Gastroesophageal sphincter (tissue), 4 donors: ENCODE measurements around the gene GK. TPM values are rescaled to one million over a fixed set of nuclear protein-coding genes. Genes with fewer than 3 reads are reported as not detected.

Experiments
- ATAC-seq: fragments of 150-250 bp; one replicate; pipeline ENCODE4 v1.9.1; 2016; ENCODE audit warnings: mild to moderate bottlenecking, moderate library complexity
- H3K27ac ChIP-seq, 4 donors: fragments of 200-600 bp; sonication (generic) in 3 of 4; 1 replicate in 3 of 4; 2 replicates in 1 of 4; pipeline ENCODE4 v1.5.1; 2016 to 2019
- H3K27me3 ChIP-seq: fragments of 200-600 bp; sonication (generic); one replicate; pipeline ENCODE4 v1.5.1; 2019
- H3K36me3 ChIP-seq, 2 donors: fragments of 200-600 bp; sonication (generic); one replicate each; pipeline ENCODE4 v1.5.1; 2019; ENCODE audit warnings: control low read depth in 1 of 2
- H3K4me1 ChIP-seq, 3 donors: fragments of 200-600 bp; sonication (generic); 1 replicate in 2 of 3; 2 replicates in 1 of 3; pipeline ENCODE4 v1.5.1; 2016 to 2019; ENCODE audit warnings: control low read depth in 2 of 3
- H3K4me3 ChIP-seq, 2 donors: fragments of 200-600 bp; sonication (generic); one replicate each; pipeline ENCODE4 v1.5.1; 2019; ENCODE audit warnings: mild to moderate bottlenecking in 1 of 2, moderate library complexity in 1 of 2
- H3K9me3 ChIP-seq, 3 donors: fragments of 200-600 bp; sonication (generic); one replicate each; pipeline ENCODE4 v1.5.1; 2017 to 2019; ENCODE audit warnings: control low read depth in 2 of 3
- CTCF ChIP-seq, 4 experiments: fragments of 200-600 bp in 2 of 4; fragments of 450-650 bp in 2 of 4; sonication (generic) in 1 of 4; IDR thresholded peaks; one replicate each; pipeline ENCODE4 v1.5.1; 2017 to 2019; ENCODE audit warnings: antibody characterized with exemption in 4 of 4, mild to moderate bottlenecking in 2 of 4, moderate library complexity in 2 of 4
- EP300 ChIP-seq: sonication (generic); formaldehyde crosslinking; IDR thresholded peaks from one replicate; pipeline ENCODE4 v1.6.1; 2017; ENCODE audit warnings: antibody characterized with exemption, mild to moderate bottlenecking
- POLR2A ChIP-seq, 2 donors: fragments of 450-650 bp; IDR thresholded peaks; one replicate each; pipeline ENCODE4 v1.6.1; 2017; ENCODE audit warnings: antibody characterized with exemption in 2 of 2, mild to moderate bottlenecking in 2 of 2, moderate library complexity in 1 of 2
- POLR2AphosphoS5 ChIP-seq: sonication (generic); formaldehyde crosslinking; IDR thresholded peaks from one replicate; pipeline ENCODE4 v1.6.1; 2017; ENCODE audit warnings: antibody characterized with exemption
- WGBS, 2 donors: methylation state at CpG; one replicate each; pipeline ENCODE4 v1.1.5; 2018; ENCODE audit warnings: low coverage in 1 of 2; 5-methylcytosine and 5-hydroxymethylcytosine counted together
- total RNA-seq, 4 donors: library from RNA; depleted of rRNA; stranded (reverse); fragments of >200 nt; gene quantifications; one replicate each; pipeline ENCODE4 v1.1.0, GENCODE V29; 2016

Gene GK
- total RNA-seq: 1 to 10 TPM; 3.4 to 9.6 (median 5.6) TPM

DNA sequence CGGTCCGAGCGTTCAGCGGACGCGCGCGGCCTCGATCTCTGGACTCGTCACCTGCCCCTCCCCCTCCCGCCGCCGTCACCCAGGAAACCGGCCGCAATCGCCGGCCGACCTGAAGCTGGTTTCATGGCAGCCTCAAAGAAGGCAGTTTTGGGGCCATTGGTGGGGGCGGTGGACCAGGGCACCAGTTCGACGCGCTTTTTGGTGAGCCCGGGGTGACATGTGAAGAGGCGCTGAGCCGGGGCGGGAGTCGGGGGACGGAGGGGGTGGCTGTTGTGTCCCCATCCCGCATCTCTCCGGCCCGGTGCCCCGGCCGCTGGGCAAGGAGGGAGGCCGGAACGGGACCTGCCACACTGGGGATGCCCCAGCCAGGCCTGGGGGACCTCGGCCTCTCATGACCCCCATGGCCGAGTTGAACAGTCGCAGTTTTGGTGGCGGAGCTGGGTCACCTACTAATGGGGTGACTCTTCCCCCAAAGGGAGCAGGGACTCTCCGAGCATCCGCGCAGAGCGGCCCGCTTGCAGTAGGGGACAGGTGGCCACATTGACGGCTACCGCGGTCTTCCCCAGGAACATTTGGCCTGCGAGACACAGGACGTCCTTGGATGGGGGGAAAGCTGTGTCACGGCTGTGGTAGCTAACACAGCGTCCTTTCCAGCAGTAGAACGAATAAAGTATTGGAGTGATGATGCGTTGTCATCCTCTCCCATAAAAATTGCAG lies at the start of gene GK:
Gene GK, plus strand, starts transcription at position 9 of the 717 bp plus-strand sequence. Its CDS starts 115 bp downstream, at position 124.
- Histone ChIP-seq H3K27me3 (no peaks in the 10 kb centered on the region), H3K4me3 (peak within 1 kb of the TSS; percentile 69 to 83), H3K27ac (peak within 1 kb of the TSS; percentile 57 to 82 (median 79)), H3K9me3 (no peaks in the 10 kb centered on the region), H3K4me1 (peaks cover 0 to 20% (median 0%) of the 10 kb centered on the region in 3 donors), H3K36me3 (no peaks in the 10 kb centered on the region)
- TF ChIP-seq POLR2A (IDR thresholded peaks at IDR 0.05) (no peak), POLR2AphosphoS5 (no peak), CTCF (IDR thresholded peaks at IDR 0.05) (no peak), EP300 (no peak)
- ATAC-seq: peak; percentile 11
- no CpG with 5 or more reads among the region's 53 CpGs for WGBS, 2 donors

DNA sequence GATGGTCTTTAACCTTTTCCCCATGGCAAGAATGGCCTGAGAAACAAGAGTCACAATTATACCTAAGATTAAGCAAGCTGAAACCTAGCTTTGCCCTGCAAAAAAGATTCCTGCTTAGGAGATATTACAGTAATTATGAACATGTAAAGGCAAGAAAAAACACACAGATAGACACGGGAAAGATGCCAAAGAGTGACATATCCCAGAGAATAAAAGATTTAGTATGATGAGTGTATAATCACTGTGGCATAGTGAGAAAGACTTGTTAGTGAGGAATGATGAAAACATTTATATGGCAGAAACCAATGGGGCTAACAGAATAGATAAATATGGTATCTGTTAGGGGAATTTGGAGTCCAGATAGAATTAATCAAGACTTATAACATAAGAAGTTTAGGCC lies 46.1 kb upstream of the GK start:
- Histone ChIP-seq H3K27ac (no peak overlapping the region), H3K4me3 (no peak overlapping the region), H3K9me3 (no peaks in the 10 kb centered on the region), H3K4me1 (no peaks in the 10 kb centered on the region), H3K27me3 (no peaks in the 10 kb centered on the region), H3K36me3 (no peaks in the 10 kb centered on the region)
- TF ChIP-seq EP300 (no peak), POLR2A (IDR thresholded peaks at IDR 0.05) (no peak), POLR2AphosphoS5 (no peak), CTCF (IDR thresholded peaks at IDR 0.05) (no peak)
- WGBS, 2 donors: 14 to 44% methylated on average over 1 of the region's 1 CpG
- no peak for ATAC-seq

- WGBS, 2 donors: 67 to 73% methylated on average over 2 of the region's 2 CpGs
- no peak for ATAC-seq
- H3K27me3 ChIP-seq: no peaks in the 10 kb centered on the region
- no peaks in the 10 kb centered on the region for H3K36me3 ChIP-seq
- H3K9me3 ChIP-seq: no peaks in the 10 kb centered on the region
- TF ChIP-seq POLR2AphosphoS5: no peak
- no peak for TF ChIP-seq CTCF (IDR thresholded peaks at IDR 0.05)
- no peak for TF ChIP-seq POLR2A (IDR thresholded peaks at IDR 0.05)
- TF ChIP-seq EP300: no peak
- no peaks in the 10 kb centered on the region for H3K4me1 ChIP-seq
- H3K4me3 ChIP-seq: no peak overlapping the region
- no peak overlapping the region for H3K27ac ChIP-seq
Measured at GRCh38 chrX:30610026-30610425, 43.2 kb upstream of the GK start.

GRCh38 chrX:30612250-30612655 lies 41.0 kb upstream of the GK start:
- TF ChIP-seq EP300 (no peak), POLR2A (IDR thresholded peaks at IDR 0.05) (no peak), POLR2AphosphoS5 (no peak), CTCF (IDR thresholded peaks at IDR 0.05) (no peak)
- H3K27ac ChIP-seq: no peak overlapping the region
- ATAC-seq: no peak
- H3K4me3 ChIP-seq: no peak overlapping the region
- H3K27me3 ChIP-seq: no peaks in the 10 kb centered on the region
- WGBS, 2 donors: 92 to 96% methylated on average over 2 to 5 of the region's 6 CpGs
- no peaks in the 10 kb centered on the region for H3K4me1 ChIP-seq
- H3K36me3 ChIP-seq: no peaks in the 10 kb centered on the region
- no peaks in the 10 kb centered on the region for H3K9me3 ChIP-seq

- H3K4me1 ChIP-seq: no peaks in the 10 kb centered on the region
- no peak overlapping the region for H3K4me3 ChIP-seq
- no peaks in the 10 kb centered on the region for H3K36me3 ChIP-seq
- WGBS, 2 donors: 56 to 62% methylated on average over 3 to 5 of the region's 5 CpGs
- no peak for ATAC-seq
- no peak overlapping the region for H3K27ac ChIP-seq
- TF ChIP-seq POLR2AphosphoS5 (no peak), POLR2A (IDR thresholded peaks at IDR 0.05) (no peak), EP300 (no peak), CTCF (IDR thresholded peaks at IDR 0.05) (no peak)
- no peaks in the 10 kb centered on the region for H3K27me3 ChIP-seq
- H3K9me3 ChIP-seq: no peaks in the 10 kb centered on the region
Measured at GRCh38 chrX:30613721-30614120, 39.5 kb upstream of the GK start.
